GM06990 (cell line): ENCODE results near the gene NOP9.

ENCODE experiments used
- DNase-seq: peaks from one replicate; pipeline ENCODE4 v3.0.0-alpha.2; 2011; ENCODE audit not compliant: insufficient read length; ENCODE audit errors: extremely low read depth
- H3K27me3 ChIP-seq: replicated peaks from 2 replicates; pipeline ENCODE4 v1.6.0; 2011; ENCODE audit warnings: low read length; ENCODE audit not compliant: control insufficient read depth, insufficient read depth
- H3K36me3 ChIP-seq: 2 replicates; pipeline ENCODE4 v1.5.1; 2011; ENCODE audit warnings: low read length; ENCODE audit not compliant: control insufficient read depth, insufficient read depth
- H3K4me3 ChIP-seq: replicated peaks from 2 replicates; pipeline ENCODE4 v1.5.1; 2011; ENCODE audit warnings: low read depth, mild to moderate bottlenecking, control low read depth, low read length
- CTCF ChIP-seq: IDR thresholded peaks from 2 replicates; pipeline ENCODE4 v1.5.1; 2011; ENCODE audit warnings: low read length, control low read depth, mild to moderate bottlenecking, inconsistent platforms; ENCODE audit not compliant: insufficient read depth, poor library complexity, severe bottlenecking

NOP9 gene

GRCh38 chr14:24335461-24336171, 36.0 kb downstream of the NOP9 start:
- no peak for DNase-seq
- no peak for TF ChIP-seq CTCF
- no peaks in the 10 kb centered on the region; the same call in none of the 2 replicates for H3K27me3 ChIP-seq
- no peaks in the 10 kb centered on the region; the same call in none of the 2 replicates for H3K36me3 ChIP-seq
- no peak overlapping the region for H3K4me3 ChIP-seq

- H3K27me3 ChIP-seq, result no peaks in the 10 kb centered on the region; the same call in 1 of the 2 replicates
- H3K4me3 ChIP-seq, result no peak overlapping the region
- no peaks in the 10 kb centered on the region; the same call in none of the 2 replicates for H3K36me3 ChIP-seq
- TF ChIP-seq CTCF, result no peak
- no peak for DNase-seq
These were observed 37.6 kb downstream of the NOP9 start for GRCh38 chr14:24337144-24337823.

GRCh38 chr14:24337824-24338175, 38.1 kb downstream of the NOP9 start:
- no peak for TF ChIP-seq CTCF
- no peaks in the 10 kb centered on the region; the same call in 1 of the 2 replicates for H3K27me3 ChIP-seq
- H3K36me3 ChIP-seq, result no peaks in the 10 kb centered on the region; the same call in none of the 2 replicates
- no peak overlapping the region for H3K4me3 ChIP-seq
- no peak for DNase-seq

- no peak for DNase-seq
- no peaks in the 10 kb centered on the region for H3K27me3 ChIP-seq
- H3K36me3 ChIP-seq, result no peaks in the 10 kb centered on the region; the same call in none of the 2 replicates
- peak overlapping the region; percentile 84 for H3K4me3 ChIP-seq
- TF ChIP-seq CTCF, result no peak
These were observed 39.2 kb downstream of the NOP9 start for GRCh38 chr14:24338843-24339242.

GRCh38 chr14:24339284-24340151, 39.9 kb downstream of the NOP9 start, which contains the start of gene RIPK3:
Gene RIPK3 (minus strand): TSS chr14:24339991. CDS start chr14:24339826, 165 bp downstream.
- Histone ChIP-seq H3K27me3 (no peaks in the 10 kb centered on the region), H3K4me3 (peak within 1 kb of the TSS; percentile 84), H3K36me3 (no peaks in the 10 kb centered on the region; the same call in none of the 2 replicates)
- DNase-seq, result peak; percentile 66
- no peak for TF ChIP-seq CTCF
